Tibial artery (tissue), 4 donors: ENCODE measurements around the gene SLC44A4.
"Not testable (repeated sequence)": the region's sequence is repeated elsewhere in the genome, so short reads cannot be mapped to it uniquely, and the experiment has no call there.

Experiments used
- DNase-seq, 2 donors: peaks; one replicate each; pipeline ENCODE4 v3.0.0-alpha.2; 2019
- H3K27ac ChIP-seq, 2 donors: fragments of 200-600 bp; sonication (generic) in 1 of 2; 1 replicate in 1 of 2; 2 replicates in 1 of 2; pipeline ENCODE4 v1.5.1; 2018 to 2019; ENCODE audit warnings: mild to moderate bottlenecking in 1 of 2
- H3K27me3 ChIP-seq, 2 donors: fragments of 200-600 bp; sonication (generic) in 1 of 2; one replicate each; pipeline versions ENCODE4 v1.5.1 to v1.6.0; 2016 to 2019
- H3K36me3 ChIP-seq, 3 donors: fragments of 200-600 bp; sonication (generic) in 2 of 3; one replicate each; pipeline ENCODE4 v1.5.1; 2016 to 2019; ENCODE audit warnings: mild to moderate bottlenecking in 2 of 3
- H3K4me1 ChIP-seq, 4 donors: fragments of 200-600 bp; sonication (generic) in 2 of 4; 1 replicate in 3 of 4; 2 replicates in 1 of 4; pipeline ENCODE4 v1.5.1; 2016 to 2019
- H3K4me3 ChIP-seq, 2 donors: fragments of 200-600 bp; sonication (generic) in 1 of 2; 1 replicate in 1 of 2; 2 replicates in 1 of 2; pipeline ENCODE4 v1.5.1; 2018 to 2019; ENCODE audit warnings: mild to moderate bottlenecking in 2 of 2
- H3K9me3 ChIP-seq, 3 donors: fragments of 200-600 bp; sonication (generic) in 1 of 3; one replicate each; pipeline ENCODE4 v1.5.1; 2016 to 2019
- intact Hi-C: fragments of 100-400 bp; cut with DNase I; formaldehyde crosslinking; loops from one replicate; pipeline ENCODE4 v1.15.0; 2023; ENCODE audit warnings: low total_unique reads
- TF ChIP-seq, protein P1 (sequence below), 2 experiments: fragments of 200-600 bp in 1 of 2; fragments of 450-650 bp in 1 of 2; IDR thresholded peaks; one replicate each; pipeline ENCODE4 v1.5.1; 2017 to 2019; ENCODE audit warnings: antibody characterized with exemption in 2 of 2, mild to moderate bottlenecking in 1 of 2, moderate library complexity in 1 of 2

Gene SLC44A4

DNA sequence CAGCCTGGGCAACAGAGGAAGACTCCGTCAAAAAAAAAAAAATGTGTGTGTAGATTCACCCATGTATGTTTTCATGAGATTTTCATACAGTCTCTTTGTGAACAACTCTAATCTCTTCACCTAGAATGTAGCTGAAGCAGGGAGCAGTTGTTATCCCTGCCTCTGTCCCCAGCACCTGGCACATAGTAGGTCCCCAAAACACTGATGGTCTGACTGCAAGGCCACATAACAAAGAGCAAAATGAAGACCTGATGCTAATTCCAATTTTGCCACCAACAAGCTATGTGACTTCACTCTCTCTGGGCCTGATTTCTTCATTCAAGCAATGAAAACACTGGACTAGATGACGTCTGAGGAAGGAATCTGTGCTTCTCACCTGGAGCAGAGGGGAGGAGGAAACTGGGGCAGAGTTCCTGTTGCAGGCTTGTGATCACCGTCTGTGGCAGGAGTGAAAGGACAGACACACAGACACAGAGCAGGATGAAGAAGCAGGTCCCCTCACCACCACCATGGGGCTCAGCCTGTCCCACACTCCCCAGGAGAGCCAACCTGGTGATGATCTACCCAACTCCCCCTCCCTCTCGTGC, 4.6 kb downstream of the SLC44A4 start:
- Histone ChIP-seq H3K4me1 (no peaks in the 10 kb centered on the region), H3K9me3 (no peaks in the 10 kb centered on the region), H3K27me3 (peaks cover 0 to 13% of the 10 kb centered on the region in 2 donors), H3K36me3 (no peaks in the 10 kb centered on the region), H3K4me3 (no peak overlapping the region), H3K27ac (no peak overlapping the region)
- intact Hi-C loops: no loop called here
- TF ChIP-seq, protein P1, sequence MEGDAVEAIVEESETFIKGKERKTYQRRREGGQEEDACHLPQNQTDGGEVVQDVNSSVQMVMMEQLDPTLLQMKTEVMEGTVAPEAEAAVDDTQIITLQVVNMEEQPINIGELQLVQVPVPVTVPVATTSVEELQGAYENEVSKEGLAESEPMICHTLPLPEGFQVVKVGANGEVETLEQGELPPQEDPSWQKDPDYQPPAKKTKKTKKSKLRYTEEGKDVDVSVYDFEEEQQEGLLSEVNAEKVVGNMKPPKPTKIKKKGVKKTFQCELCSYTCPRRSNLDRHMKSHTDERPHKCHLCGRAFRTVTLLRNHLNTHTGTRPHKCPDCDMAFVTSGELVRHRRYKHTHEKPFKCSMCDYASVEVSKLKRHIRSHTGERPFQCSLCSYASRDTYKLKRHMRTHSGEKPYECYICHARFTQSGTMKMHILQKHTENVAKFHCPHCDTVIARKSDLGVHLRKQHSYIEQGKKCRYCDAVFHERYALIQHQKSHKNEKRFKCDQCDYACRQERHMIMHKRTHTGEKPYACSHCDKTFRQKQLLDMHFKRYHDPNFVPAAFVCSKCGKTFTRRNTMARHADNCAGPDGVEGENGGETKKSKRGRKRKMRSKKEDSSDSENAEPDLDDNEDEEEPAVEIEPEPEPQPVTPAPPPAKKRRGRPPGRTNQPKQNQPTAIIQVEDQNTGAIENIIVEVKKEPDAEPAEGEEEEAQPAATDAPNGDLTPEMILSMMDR (IDR thresholded peaks at IDR 0.05): no peak
- DNase-seq: no peak

DNA sequence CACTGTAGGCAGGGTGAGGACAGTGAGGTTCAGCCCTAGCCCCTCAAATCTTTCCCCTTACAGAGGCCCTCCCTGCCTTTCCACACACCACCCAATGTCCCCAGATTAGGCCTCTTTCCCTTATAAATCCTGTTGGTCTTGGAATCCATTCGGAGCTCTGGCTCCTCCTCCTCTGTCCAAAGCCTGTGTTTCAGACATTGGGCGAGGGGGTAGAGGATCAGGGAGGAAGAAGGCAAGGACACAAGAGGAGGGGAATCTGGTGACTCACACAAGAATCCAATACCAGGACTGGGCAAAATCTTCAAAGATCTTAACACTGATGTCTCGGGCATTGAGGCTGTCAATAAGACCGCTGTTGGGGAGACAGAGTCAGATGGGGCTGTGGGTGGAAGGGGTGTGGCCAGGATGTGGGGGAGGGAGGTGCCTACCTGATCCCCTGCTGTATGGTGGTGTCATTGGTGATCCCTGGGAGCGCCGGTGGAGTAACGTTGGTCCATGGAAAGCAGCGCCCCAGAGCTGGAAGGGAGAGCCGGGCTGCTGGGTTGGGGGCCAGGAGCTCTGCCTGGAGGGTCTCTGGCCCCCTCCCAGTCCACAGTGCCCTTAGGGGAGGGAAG, 7.6 kb downstream of the SLC44A4 start:
- Histone ChIP-seq H3K27me3 (peaks cover 0 to 14% of the 10 kb centered on the region in 2 donors), H3K9me3 (no peaks in the 10 kb centered on the region), H3K27ac (no peak overlapping the region), H3K36me3 (no peaks in the 10 kb centered on the region), H3K4me1 (no peaks in the 10 kb centered on the region), H3K4me3 (no peak overlapping the region)
- TF ChIP-seq, protein P1 (IDR thresholded peaks at IDR 0.05): no peak
- no peak for DNase-seq
- intact Hi-C loops: no loop called here

DNA sequence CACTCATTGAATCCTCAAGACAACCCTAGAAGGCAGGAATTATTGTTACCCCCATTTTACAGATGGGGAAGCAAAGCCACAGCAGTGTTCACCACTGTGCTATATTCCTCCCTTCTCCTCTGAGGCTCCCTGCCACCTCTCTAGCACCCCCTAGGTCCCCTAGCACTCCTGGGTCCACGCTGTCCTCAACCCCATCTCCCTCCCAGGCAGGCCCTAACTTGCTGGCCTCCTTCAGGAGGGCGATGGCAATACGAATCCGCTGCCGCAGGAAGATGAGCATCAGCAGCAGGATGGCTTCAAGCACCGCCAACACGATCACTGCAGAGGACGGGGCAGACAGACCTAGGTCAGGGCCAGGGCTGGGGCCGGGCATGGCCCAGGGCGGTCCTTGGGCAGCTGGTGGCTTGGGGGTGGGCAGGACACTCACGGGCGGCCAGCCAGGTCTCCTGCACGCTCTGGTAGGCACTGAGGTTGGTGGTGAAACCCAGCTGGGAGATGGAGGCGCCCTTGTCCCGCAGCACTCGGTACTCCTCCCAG, 8.3 kb downstream of the SLC44A4 start:
- TF ChIP-seq, protein P1 (IDR thresholded peaks at IDR 0.05): no peak
- H3K4me1 ChIP-seq: no peaks in the 10 kb centered on the region
- no peak overlapping the region for H3K27ac ChIP-seq
- no peaks in the 10 kb centered on the region for H3K36me3 ChIP-seq
- intact Hi-C loops: no loop called here
- peaks cover 0 to 14% of the 10 kb centered on the region in 2 donors for H3K27me3 ChIP-seq
- H3K4me3 ChIP-seq: no peak overlapping the region
- no peak for DNase-seq
- H3K9me3 ChIP-seq: no peaks in the 10 kb centered on the region

DNA sequence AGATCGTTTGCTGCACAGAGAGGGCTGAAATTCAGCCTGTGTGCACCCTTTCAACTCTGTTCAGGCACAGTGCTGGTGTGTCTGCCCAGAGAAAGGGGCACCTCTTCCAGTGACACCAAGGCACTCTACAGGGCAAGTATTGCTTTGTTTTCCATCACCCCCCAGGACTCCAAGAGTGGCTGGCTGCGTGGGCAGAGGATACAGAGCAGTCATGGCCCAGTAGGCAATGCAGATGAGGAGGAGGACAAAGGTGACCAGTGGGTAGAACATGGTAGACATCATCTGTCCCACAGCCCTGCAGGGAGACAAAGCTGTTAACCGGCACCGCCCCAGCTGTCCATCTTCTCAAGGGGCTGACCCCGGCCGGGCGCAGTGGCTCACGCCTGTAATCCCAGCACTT, 9.5 kb downstream of the SLC44A4 start:
- peaks cover 0 to 2% (median under 1%) of the 10 kb centered on the region in 4 donors for H3K4me1 ChIP-seq
- intact Hi-C loops: no loop called here
- no peak for DNase-seq
- no peak overlapping the region for H3K4me3 ChIP-seq
- H3K27me3 ChIP-seq: peaks cover 0 to 14% of the 10 kb centered on the region in 2 donors
- TF ChIP-seq, protein P1 (IDR thresholded peaks at IDR 0.05): no peak
- no peak overlapping the region for H3K27ac ChIP-seq
- no peaks in the 10 kb centered on the region for H3K9me3 ChIP-seq
- H3K36me3 ChIP-seq: no peaks in the 10 kb centered on the region

DNA sequence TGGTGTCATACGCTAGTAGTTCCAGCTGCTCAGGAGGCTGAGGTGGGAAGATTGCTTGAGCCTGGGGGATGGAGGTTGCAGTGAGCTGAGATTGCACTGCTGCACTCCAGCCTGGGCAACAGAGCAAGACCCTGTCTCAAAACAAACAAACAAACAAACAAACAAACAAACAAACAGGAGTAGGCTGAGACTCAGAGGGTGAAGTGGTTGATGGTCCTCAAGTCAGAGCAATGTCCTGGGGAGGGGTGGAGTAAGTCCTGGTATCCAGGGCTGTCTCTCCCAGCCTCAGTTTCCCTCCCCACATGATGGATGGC, 10.2 kb downstream of the SLC44A4 start:
- H3K4me1 ChIP-seq, DNase-seq, intact Hi-C loops, H3K36me3 ChIP-seq, H3K9me3 ChIP-seq, H3K4me3 ChIP-seq, H3K27ac ChIP-seq: not testable (repeated sequence)
- peaks cover 0 to 14% of the 10 kb centered on the region in 2 donors for H3K27me3 ChIP-seq
